Natural killer cell (primary cell): ENCODE results near the gene RGS4. TPM values are rescaled to one million over a fixed set of nuclear protein-coding genes. Genes with fewer than 3 reads are reported as not detected.

Source experiments
- ATAC-seq, 3 donors: fragments of 150-1000 bp in 2 of 3; fragments of 200-7000 bp in 1 of 3; cut with Tn5 transposase; 1 replicate in 1 of 3; 2 replicates in 2 of 3; pipeline ENCODE4 v1.10.0; 2021; ENCODE audit warnings: mild to moderate bottlenecking in 2 of 3, moderate library complexity in 2 of 3
- DNase-seq, 2 donors: peaks; one replicate each; pipeline versions ENCODE4 v3.0.0 to v3.0.0-alpha.2; 2013 to 2021; ENCODE audit warnings: mixed read lengths in 1 of 2
- H3K27ac ChIP-seq: one replicate; pipeline ENCODE4 v1.5.1; 2013; ENCODE audit warnings: mild to moderate bottlenecking, low read length
- H3K27me3 ChIP-seq: one replicate; pipeline ENCODE4 v1.6.1; 2013; ENCODE audit warnings: low read length; ENCODE audit not compliant: control insufficient read depth, insufficient read depth
- H3K36me3 ChIP-seq: one replicate; pipeline ENCODE4 v1.6.1; 2013; ENCODE audit warnings: low read length; ENCODE audit not compliant: control insufficient read depth, insufficient read depth
- H3K4me1 ChIP-seq: one replicate; pipeline ENCODE4 v1.6.1; 2013; ENCODE audit warnings: low read length; ENCODE audit not compliant: control insufficient read depth, insufficient read depth
- H3K4me3 ChIP-seq: one replicate; pipeline ENCODE4 v1.5.1; 2013; ENCODE audit warnings: low read length
- H3K9me3 ChIP-seq: one replicate; pipeline ENCODE4 v1.6.1; 2013; ENCODE audit warnings: low read length; ENCODE audit not compliant: control insufficient read depth, insufficient read depth
- H3K27ac Mint-ChIP-seq, 2 donors: one replicate each; pipeline ENCODE4 v1.8.0; 2022; ENCODE audit warnings: mild to moderate bottlenecking in 2 of 2, mixed read lengths in 2 of 2, moderate library complexity in 1 of 2
- H3K27me3 Mint-ChIP-seq, 2 donors: one replicate each; pipeline ENCODE4 v1.8.0; 2022; ENCODE audit warnings: low read depth in 2 of 2, mixed read lengths in 2 of 2
- H3K36me3 Mint-ChIP-seq: one replicate; pipeline ENCODE4 v1.8.0; 2022; ENCODE audit warnings: mixed read lengths
- H3K4me1 Mint-ChIP-seq, 2 donors: one replicate each; pipeline ENCODE4 v1.8.0; 2022; ENCODE audit warnings: mixed read lengths in 2 of 2
- H3K4me3 Mint-ChIP-seq: one replicate; pipeline ENCODE4 v1.8.0; 2022; ENCODE audit warnings: mild to moderate bottlenecking, moderate library complexity, mixed read lengths
- H3K9me3 Mint-ChIP-seq, 2 donors: one replicate each; pipeline ENCODE4 v1.8.0; 2022; ENCODE audit warnings: mixed read lengths in 2 of 2
- WGBS: methylation state at CpG from one replicate; pipeline ENCODE4 v1.1.7; 2013; ENCODE audit warnings: missing lambda C conversion rate; ENCODE audit not compliant: insufficient coverage; 5-methylcytosine and 5-hydroxymethylcytosine counted together
- intact Hi-C: fragments of 100-400 bp; cut with micrococcal nuclease; formaldehyde crosslinking; loops from one replicate; pipeline ENCODE4 v1.14.2; 2022
- total RNA-seq, 4 donors: library from RNA; stranded (reverse); fragments of 120-200 nt in 1 of 4; gene quantifications; one replicate each; pipeline versions ENCODE4 v1.2.3 to v1.2.4, GENCODE V29; 2013 to 2022
- TF ChIP-seq, protein P1 (sequence below): fragments of 200-600 bp; IDR thresholded peaks from one replicate; pipeline ENCODE4 v1.8.0; 2022; ENCODE audit warnings: antibody characterized with exemption

Gene RGS4
- total RNA-seq, 3 donors from 2014 or later (not counting 1 experiment from before 2014, with no cell fraction given): not detected

DNA sequence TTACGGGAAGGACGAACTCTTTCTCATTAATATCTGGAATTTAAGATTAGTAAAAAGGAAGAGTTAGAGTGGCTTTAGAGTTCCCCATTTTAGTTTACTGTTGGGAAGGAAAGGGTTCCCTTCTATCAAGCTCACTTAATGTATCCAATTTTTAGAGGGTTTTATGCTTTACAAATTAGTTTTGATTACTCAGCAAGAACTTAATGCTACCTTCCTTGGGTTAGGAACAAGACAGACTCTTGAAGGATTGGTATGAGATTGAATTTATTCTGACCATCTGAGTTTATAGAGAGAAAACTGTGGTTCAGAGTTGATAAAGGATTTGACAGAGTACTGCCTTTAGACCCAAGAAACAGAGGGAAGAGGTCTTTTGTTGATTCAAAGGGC, 29.5 kb upstream of the RGS4 start:
- DNase-seq (no peak), ATAC-seq (no peak)
- Histone ChIP-seq H3K27ac (no peak overlapping the region), H3K4me1 (no peaks in the 10 kb centered on the region), H3K27me3 (peaks cover 3% of the 10 kb centered on the region), H3K4me3 (no peak overlapping the region), H3K36me3 (no peaks in the 10 kb centered on the region), H3K9me3 (no peaks in the 10 kb centered on the region)
- TF ChIP-seq, protein P1, sequence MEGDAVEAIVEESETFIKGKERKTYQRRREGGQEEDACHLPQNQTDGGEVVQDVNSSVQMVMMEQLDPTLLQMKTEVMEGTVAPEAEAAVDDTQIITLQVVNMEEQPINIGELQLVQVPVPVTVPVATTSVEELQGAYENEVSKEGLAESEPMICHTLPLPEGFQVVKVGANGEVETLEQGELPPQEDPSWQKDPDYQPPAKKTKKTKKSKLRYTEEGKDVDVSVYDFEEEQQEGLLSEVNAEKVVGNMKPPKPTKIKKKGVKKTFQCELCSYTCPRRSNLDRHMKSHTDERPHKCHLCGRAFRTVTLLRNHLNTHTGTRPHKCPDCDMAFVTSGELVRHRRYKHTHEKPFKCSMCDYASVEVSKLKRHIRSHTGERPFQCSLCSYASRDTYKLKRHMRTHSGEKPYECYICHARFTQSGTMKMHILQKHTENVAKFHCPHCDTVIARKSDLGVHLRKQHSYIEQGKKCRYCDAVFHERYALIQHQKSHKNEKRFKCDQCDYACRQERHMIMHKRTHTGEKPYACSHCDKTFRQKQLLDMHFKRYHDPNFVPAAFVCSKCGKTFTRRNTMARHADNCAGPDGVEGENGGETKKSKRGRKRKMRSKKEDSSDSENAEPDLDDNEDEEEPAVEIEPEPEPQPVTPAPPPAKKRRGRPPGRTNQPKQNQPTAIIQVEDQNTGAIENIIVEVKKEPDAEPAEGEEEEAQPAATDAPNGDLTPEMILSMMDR: no peak
- Mint-ChIP-seq H3K27me3 (peaks cover 5 to 9% of the 10 kb centered on the region in 2 donors), H3K36me3 (no peaks in the 10 kb centered on the region), H3K4me1 (no peaks in the 10 kb centered on the region), H3K9me3 (no peaks in the 10 kb centered on the region), H3K27ac (no peak overlapping the region), H3K4me3 (no peak overlapping the region)
- intact Hi-C loops: no loop called here
- WGBS: no CpG with 5 or more reads among the region's 2 CpGs

DNA sequence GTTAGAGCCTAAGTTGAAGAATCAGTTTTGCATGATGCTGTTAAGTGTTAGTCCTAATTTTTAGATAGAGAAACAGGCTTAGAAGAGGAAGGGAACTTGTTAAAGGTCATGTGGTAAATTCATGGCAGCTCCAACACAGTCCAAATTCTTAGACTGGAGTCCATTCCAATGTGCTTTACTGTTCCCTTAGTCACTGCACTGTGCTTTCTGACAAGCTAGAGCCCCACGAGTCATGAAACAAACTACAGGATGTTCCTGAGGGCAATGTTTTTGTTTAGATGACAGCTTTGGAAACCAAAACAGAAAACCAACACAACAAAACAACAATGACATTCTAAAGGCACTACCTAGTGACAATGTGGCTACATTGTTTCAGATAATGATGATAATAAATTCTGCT, 23.1 kb upstream of the RGS4 start:
- Mint-ChIP-seq H3K4me1 (no peaks in the 10 kb centered on the region), H3K9me3 (peaks cover 0 to 3% of the 10 kb centered on the region in 2 donors), H3K27me3 (peaks cover 6 to 12% of the 10 kb centered on the region in 2 donors), H3K36me3 (no peaks in the 10 kb centered on the region), H3K27ac (no peak overlapping the region), H3K4me3 (no peak overlapping the region)
- no peak overlapping the region for H3K27ac ChIP-seq
- H3K9me3 ChIP-seq: no peaks in the 10 kb centered on the region
- no peaks in the 10 kb centered on the region for H3K27me3 ChIP-seq
- TF ChIP-seq, protein P1: no peak
- no peak for ATAC-seq
- intact Hi-C loops: no loop called here
- no peak overlapping the region for H3K4me3 ChIP-seq
- DNase-seq: no peak
- H3K4me1 ChIP-seq: no peaks in the 10 kb centered on the region
- no peaks in the 10 kb centered on the region for H3K36me3 ChIP-seq
- WGBS: 0% methylated on average over 1 of the region's 1 CpG

DNA sequence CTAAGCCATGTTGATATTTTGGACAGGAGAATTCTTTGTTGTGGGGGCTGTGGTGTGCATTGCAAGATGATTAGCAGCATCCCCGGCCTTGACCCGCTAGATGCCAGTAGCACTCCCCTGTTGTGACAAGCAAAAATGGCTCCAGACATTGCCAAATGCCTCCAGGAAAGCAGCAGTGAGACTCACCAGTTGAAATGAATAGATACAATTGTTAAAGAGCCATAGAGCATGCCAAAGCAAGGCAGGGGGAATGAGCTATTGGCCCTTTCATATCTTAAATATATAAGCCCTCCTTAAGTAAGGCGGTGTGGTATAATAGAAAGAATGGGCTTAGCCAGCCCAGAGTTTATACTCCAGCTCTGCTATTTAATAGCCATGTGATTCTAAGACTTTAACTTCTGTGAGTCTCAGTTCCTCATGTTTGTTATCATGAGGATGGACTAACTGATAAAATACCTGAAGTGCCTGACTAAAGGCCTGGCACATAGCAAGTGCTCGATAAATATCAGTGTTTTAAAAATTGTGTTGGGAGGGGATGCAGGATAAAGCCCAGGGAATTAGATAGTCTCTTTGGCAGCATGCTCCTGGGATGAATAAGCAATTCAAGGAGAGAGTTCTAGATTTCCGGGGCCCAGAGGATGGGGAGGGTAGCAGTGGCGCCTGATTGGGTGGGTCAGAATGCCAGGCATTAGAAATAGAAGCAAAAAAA, 21.1 kb upstream of the RGS4 start:
- ATAC-seq (no peak), DNase-seq (no peak)
- peaks cover 8 to 12% of the 10 kb centered on the region in 2 donors for H3K27me3 Mint-ChIP-seq
- Histone ChIP-seq H3K27ac (no peak overlapping the region), H3K36me3 (no peaks in the 10 kb centered on the region), H3K4me3 (no peak overlapping the region), H3K4me1 (no peaks in the 10 kb centered on the region), H3K9me3 (no peaks in the 10 kb centered on the region), H3K27me3 (no peaks in the 10 kb centered on the region)
- H3K27ac Mint-ChIP-seq: no peak overlapping the region
- 90% methylated on average over 6 of the region's 6 CpGs for WGBS
- H3K9me3 Mint-ChIP-seq: peaks cover 0 to 3% of the 10 kb centered on the region in 2 donors
- H3K36me3 Mint-ChIP-seq: no peaks in the 10 kb centered on the region
- intact Hi-C loops: no loop called here
- TF ChIP-seq, protein P1: no peak
- no peak overlapping the region for H3K4me3 Mint-ChIP-seq
- H3K4me1 Mint-ChIP-seq: no peaks in the 10 kb centered on the region

DNA sequence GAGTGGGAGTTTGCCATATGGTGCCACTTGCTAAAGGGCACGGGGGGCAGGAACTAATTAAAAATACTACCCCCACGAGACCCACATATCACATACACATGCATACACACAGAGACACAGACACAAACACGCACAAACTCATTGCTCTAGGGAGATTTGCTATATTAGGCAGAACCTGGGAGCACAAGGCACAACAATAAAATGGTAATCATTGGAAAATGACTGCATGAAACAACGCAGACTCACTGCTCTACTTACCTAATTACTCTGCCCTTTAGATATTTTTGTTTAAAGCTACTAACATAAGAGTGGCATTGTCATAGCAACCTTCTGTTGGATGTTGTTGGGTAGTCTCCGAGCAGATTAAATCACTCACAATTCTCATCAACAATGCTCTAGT, 20.3 kb upstream of the RGS4 start:
- Mint-ChIP-seq H3K4me3 (no peak overlapping the region), H3K27ac (no peak overlapping the region)
- TF ChIP-seq, protein P1: no peak

More for the DNA sequence above, 20.3 kb upstream of the RGS4 start:
- H3K27ac ChIP-seq: no peak overlapping the region
- no peak for DNase-seq
- no peaks in the 10 kb centered on the region for H3K36me3 ChIP-seq
- 74% methylated on average over 3 of the region's 5 CpGs for WGBS
- H3K27me3 ChIP-seq: peaks cover under 1% of the 10 kb centered on the region
- H3K9me3 Mint-ChIP-seq: peaks cover 0 to 3% of the 10 kb centered on the region in 2 donors
- no peaks in the 10 kb centered on the region for H3K4me1 ChIP-seq
- H3K9me3 ChIP-seq: no peaks in the 10 kb centered on the region
- H3K4me1 Mint-ChIP-seq: no peaks in the 10 kb centered on the region
- no peak for ATAC-seq
- H3K27me3 Mint-ChIP-seq: peaks cover 8 to 12% of the 10 kb centered on the region in 2 donors
- H3K4me3 ChIP-seq: no peak overlapping the region
- intact Hi-C loops: no loop called here
- no peaks in the 10 kb centered on the region for H3K36me3 Mint-ChIP-seq
